GM12878 (cell line): Measurements from ENCODE around the gene WNT9A. TPM values are rescaled to one million over a fixed set of nuclear protein-coding genes. Genes with fewer than 3 reads are reported as not detected.

Experiments
- ATAC-seq: fragments of 200-7000 bp; cut with Tn5 transposase; 3 replicates; pipeline ENCODE4 v1.9.1; 2020; ENCODE audit warnings: mild to moderate bottlenecking, moderate library complexity
- BruUV-seq: library from RNA; stranded (reverse); fragments of 400-500 nt; replicated peaks from 2 replicates; lab custom pipeline; 2021; lab: Mats Ljungman, UMichigan
- CTCF ChIA-PET: fragments of 300-600 bp; sonication (Branson Sonifier 250); formaldehyde crosslinking; extraction: SDS; loops from one replicate; lab custom pipeline; 2021; ENCODE audit warnings: inconsistent platforms; lab: Yijun Ruan, JAX
- POLR2A ChIA-PET: fragments of 350-600 bp; formaldehyde crosslinking; extraction: SDS; loops from one replicate; lab custom pipeline; 2021; ENCODE audit warnings: inconsistent platforms; lab: Charles Lee
- RAD21 ChIA-PET: fragments of 300-600 bp; sonication (Branson Sonifier 250); formaldehyde crosslinking; loops from one replicate; lab custom pipeline; 2023; ENCODE audit warnings: antibody characterized with exemption; ENCODE audit not compliant: unreplicated experiment; lab: Charles Lee
- SMC1A ChIA-PET: fragments of 300-600 bp; sonication (Branson Sonifier 250); formaldehyde crosslinking; loops from one replicate; lab custom pipeline; 2023; ENCODE audit not compliant: unreplicated experiment, uncharacterized antibody; lab: Charles Lee
- DNase-seq: peaks from one replicate; pipeline ENCODE4 v3.0.0-alpha.2; 2011; ENCODE audit warnings: low read depth, low spot score
- FAIRE-seq: peaks from 3 replicates; lab custom pipeline; 2011; peaks lifted over from hg19 to GRCh38; lab: Jason Lieb, UNC
- H2AFZ ChIP-seq: 2 replicates; pipeline ENCODE4 v1.6.0; 2011; ENCODE audit warnings: low read depth, low read length, control low read depth; ENCODE audit not compliant: control insufficient read depth
- H3K27ac ChIP-seq: 2 replicates; pipeline ENCODE4 v1.5.1; 2011; ENCODE audit warnings: control low read depth; ENCODE audit not compliant: control insufficient read depth, insufficient read depth
- H3K27me3 ChIP-seq, 2 experiments: replicated peaks in 1 of 2; 2 replicates each; pipeline versions ENCODE4 v1.6.0 to v1.6.1; 2011; ENCODE audit warnings: low read length in 1 of 2; ENCODE audit not compliant: control insufficient read depth in 2 of 2, insufficient read depth in 2 of 2
- H3K36me3 ChIP-seq, 2 experiments: 2 replicates each; pipeline ENCODE4 v1.5.1; 2011; ENCODE audit warnings: low read length in 1 of 2; ENCODE audit not compliant: control insufficient read depth in 2 of 2, insufficient read depth in 2 of 2
- H3K4me1 ChIP-seq: 2 replicates; pipeline ENCODE4 v1.6.1; 2011; ENCODE audit warnings: mild to moderate bottlenecking, low read length, moderate library complexity, mixed read lengths; ENCODE audit not compliant: control insufficient read depth, insufficient read depth
- H3K4me2 ChIP-seq: 2 replicates; pipeline ENCODE4 v1.6.0; 2011; ENCODE audit warnings: control low read depth; ENCODE audit not compliant: control insufficient read depth, insufficient read depth
- H3K4me3 ChIP-seq: fragments of 200-600 bp; sonication (generic); 2 replicates; pipeline ENCODE4 v1.5.1; 2016
- H3K79me2 ChIP-seq: 2 replicates; pipeline ENCODE4 v1.6.0; 2011; ENCODE audit warnings: low read length; ENCODE audit not compliant: control insufficient read depth, insufficient read depth
- H3K9ac ChIP-seq: 2 replicates; pipeline ENCODE4 v1.8.0; 2011; ENCODE audit warnings: low read length, control low read depth, mixed read lengths; ENCODE audit not compliant: control insufficient read depth, insufficient read depth
- H3K9me3 ChIP-seq: replicated peaks from 3 replicates; pipeline ENCODE4 v1.5.1; 2011; ENCODE audit warnings: mild to moderate bottlenecking, low read length; ENCODE audit not compliant: control insufficient read depth, insufficient read depth
- H4K20me1 ChIP-seq: 2 replicates; pipeline ENCODE4 v1.6.0; 2011; ENCODE audit not compliant: control insufficient read depth, insufficient read depth
- ESRRA ChIP-seq: IDR thresholded peaks from 2 replicates; pipeline ENCODE4 v1.6.1; 2012; ENCODE audit warnings: mild to moderate bottlenecking, low read length, improper control_type of control experiment
- MXI1 ChIP-seq: fragments of 150-350 bp; IDR thresholded peaks from 2 replicates; pipeline ENCODE4 v1.6.1; 2011; ENCODE audit warnings: low read depth, mild to moderate bottlenecking, inconsistent platforms, low read length, improper control_type of control experiment
- MYB ChIP-seq: fragments of 150-350 bp; IDR thresholded peaks from 2 replicates; pipeline ENCODE4 v1.6.1; 2014; ENCODE audit warnings: mild to moderate bottlenecking, low read depth, low read length, borderline replicate concordance
- SREBF2 ChIP-seq: IDR thresholded peaks from 2 replicates; pipeline ENCODE4 v1.6.1; 2012; ENCODE audit warnings: mild to moderate bottlenecking, low read length
- WRNIP1 ChIP-seq: IDR thresholded peaks from 2 replicates; pipeline ENCODE4 v1.6.1; 2011; ENCODE audit warnings: low read depth, low read length, improper control_type of control experiment, borderline replicate concordance
- ZZZ3 ChIP-seq: IDR thresholded peaks from 2 replicates; pipeline ENCODE4 v1.6.1; 2011; ENCODE audit warnings: low read depth; ENCODE audit not compliant: control insufficient read depth, insufficient read length
- WGBS: methylation state at CpG from one replicate; pipeline ENCODE4 v1.1.6; 2016; ENCODE audit warnings: low lambda C conversion rate; ENCODE audit not compliant: insufficient replicate concordance, insufficient coverage; ENCODE audit errors: missing lambda C conversion rate; 5-methylcytosine and 5-hydroxymethylcytosine counted together
- in situ Hi-C: fragments of 300-500 bp; cut with MboI; formaldehyde crosslinking; loops from 9 replicates; pipeline ENCODE4 v1.14.3; 2018; ENCODE audit warnings: mixed read lengths
- intact Hi-C: fragments of 100-400 bp; cut with micrococcal nuclease; formaldehyde crosslinking; loops from one replicate; pipeline ENCODE4 v1.14.2; 2022; ENCODE audit not compliant: unreplicated experiment
- polyA plus RNA-seq, 11 experiments: library from polyadenylated mRNA; depleted of rRNA in 4 of 11; unstranded in 6 of 11; stranded (reverse) in 5 of 11; fragments of >200 nt; fragmentation: Nextera tagmentation in 4 of 11; fragmentation: Illumina TruSeq in 1 of 11; extraction: Ambion mirVana in 4 of 11; extraction: Trizol in 1 of 11; gene quantifications; 1 replicate in 1 of 11; 2 replicates in 10 of 11; pipeline versions ENCODE4 v1.2.1 to v1.2.3, GENCODE V29; 2011 to 2016; ENCODE audit warnings: inconsistent platforms in 2 of 11, missing spikeins in 2 of 11, low read depth in 1 of 11
- total RNA-seq, 4 experiments: library from RNA; depleted of rRNA in 3 of 4; stranded (reverse); fragments of >200 nt in 3 of 4; fragmentation: Illumina TruSeq in 1 of 4; extraction: Trizol in 1 of 4; gene quantifications; 2 replicates each; pipeline versions ENCODE4 v1.2.1 to v1.2.3, GENCODE V29; 2013 to 2021
- TF ChIP-seq, protein P1 (sequence below): fragments of 450-650 bp; IDR thresholded peaks from 2 replicates; pipeline ENCODE4 v1.6.1; 2017; ENCODE audit warnings: mild to moderate bottlenecking, moderate library complexity
- TF ChIP-seq, protein P2 (sequence below): IDR thresholded peaks from 2 replicates; pipeline ENCODE4 v1.6.1; 2012; ENCODE audit warnings: low read length, inconsistent platforms

WNT9A gene
- total and polyA plus RNA-seq, 10 of the 15 experiments (the other 5 are each of a cell fraction or from before 2014, with no cell fraction given), result not detected

DNA sequence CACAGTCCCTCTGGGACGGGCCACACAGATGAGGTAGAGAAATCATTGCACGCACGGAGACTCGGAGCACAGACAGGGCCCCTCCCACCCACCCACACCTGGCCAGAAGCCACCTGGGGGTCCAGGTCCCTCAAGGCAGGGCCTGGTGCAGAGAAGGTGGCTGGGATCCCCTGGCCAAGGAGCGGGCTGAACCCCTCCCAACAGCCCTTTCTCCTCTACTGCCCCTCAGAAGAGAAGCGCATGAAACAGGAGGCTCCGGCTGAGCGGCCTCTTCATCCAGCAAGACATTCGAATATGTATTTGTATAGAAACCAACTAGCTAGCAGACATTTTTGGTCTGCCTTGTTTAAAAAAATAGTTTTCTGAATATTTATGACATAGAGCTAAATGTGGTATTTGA, 29.0 kb downstream of the WNT9A start:
- Histone ChIP-seq H3K9me3 (no peaks in the 10 kb centered on the region), H3K27ac (no peak overlapping the region), H3K4me2 (no peak overlapping the region), H3K9ac (no peak overlapping the region), H3K79me2 (no peaks in the 10 kb centered on the region), H3K27me3 (no peaks in the 10 kb centered on the region), H3K36me3 (no peaks in the 10 kb centered on the region), H3K4me1 (no peaks in the 10 kb centered on the region), H2AFZ (no peak overlapping the region), H3K4me3 (no peak overlapping the region), H4K20me1 (no peaks in the 10 kb centered on the region)
- no TSS peak for BruUV-seq
- CTCF ChIA-PET, result no interaction called here
- POLR2A ChIA-PET, result no interaction called here
- FAIRE-seq (no peak), DNase-seq (no peak), ATAC-seq (no peak)
- RAD21 ChIA-PET, result no interaction called here
- intact Hi-C loops, result no loop called here
- WGBS, result 61% methylated on average over 9 of the region's 9 CpGs
- in situ Hi-C loops, result no loop called here
- TF ChIP-seq WRNIP1, result no peak
- no peak for TF ChIP-seq ZZZ3
- no peak for TF ChIP-seq ESRRA
- no peak for TF ChIP-seq SREBF2
- TF ChIP-seq MYB, result no peak
- TF ChIP-seq, protein P1, sequence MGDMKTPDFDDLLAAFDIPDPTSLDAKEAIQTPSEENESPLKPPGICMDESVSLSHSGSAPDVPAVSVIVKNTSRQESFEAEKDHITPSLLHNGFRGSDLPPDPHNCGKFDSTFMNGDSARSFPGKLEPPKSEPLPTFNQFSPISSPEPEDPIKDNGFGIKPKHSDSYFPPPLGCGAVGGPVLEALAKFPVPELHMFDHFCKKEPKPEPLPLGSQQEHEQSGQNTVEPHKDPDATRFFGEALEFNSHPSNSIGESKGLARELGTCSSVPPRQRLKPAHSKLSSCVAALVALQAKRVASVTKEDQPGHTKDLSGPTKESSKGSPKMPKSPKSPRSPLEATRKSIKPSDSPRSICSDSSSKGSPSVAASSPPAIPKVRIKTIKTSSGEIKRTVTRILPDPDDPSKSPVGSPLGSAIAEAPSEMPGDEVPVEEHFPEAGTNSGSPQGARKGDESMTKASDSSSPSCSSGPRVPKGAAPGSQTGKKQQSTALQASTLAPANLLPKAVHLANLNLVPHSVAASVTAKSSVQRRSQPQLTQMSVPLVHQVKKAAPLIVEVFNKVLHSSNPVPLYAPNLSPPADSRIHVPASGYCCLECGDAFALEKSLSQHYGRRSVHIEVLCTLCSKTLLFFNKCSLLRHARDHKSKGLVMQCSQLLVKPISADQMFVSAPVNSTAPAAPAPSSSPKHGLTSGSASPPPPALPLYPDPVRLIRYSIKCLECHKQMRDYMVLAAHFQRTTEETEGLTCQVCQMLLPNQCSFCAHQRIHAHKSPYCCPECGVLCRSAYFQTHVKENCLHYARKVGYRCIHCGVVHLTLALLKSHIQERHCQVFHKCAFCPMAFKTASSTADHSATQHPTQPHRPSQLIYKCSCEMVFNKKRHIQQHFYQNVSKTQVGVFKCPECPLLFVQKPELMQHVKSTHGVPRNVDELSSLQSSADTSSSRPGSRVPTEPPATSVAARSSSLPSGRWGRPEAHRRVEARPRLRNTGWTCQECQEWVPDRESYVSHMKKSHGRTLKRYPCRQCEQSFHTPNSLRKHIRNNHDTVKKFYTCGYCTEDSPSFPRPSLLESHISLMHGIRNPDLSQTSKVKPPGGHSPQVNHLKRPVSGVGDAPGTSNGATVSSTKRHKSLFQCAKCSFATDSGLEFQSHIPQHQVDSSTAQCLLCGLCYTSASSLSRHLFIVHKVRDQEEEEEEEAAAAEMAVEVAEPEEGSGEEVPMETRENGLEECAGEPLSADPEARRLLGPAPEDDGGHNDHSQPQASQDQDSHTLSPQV, result no peak
- TF ChIP-seq MXI1, result no peak
- TF ChIP-seq, protein P2, sequence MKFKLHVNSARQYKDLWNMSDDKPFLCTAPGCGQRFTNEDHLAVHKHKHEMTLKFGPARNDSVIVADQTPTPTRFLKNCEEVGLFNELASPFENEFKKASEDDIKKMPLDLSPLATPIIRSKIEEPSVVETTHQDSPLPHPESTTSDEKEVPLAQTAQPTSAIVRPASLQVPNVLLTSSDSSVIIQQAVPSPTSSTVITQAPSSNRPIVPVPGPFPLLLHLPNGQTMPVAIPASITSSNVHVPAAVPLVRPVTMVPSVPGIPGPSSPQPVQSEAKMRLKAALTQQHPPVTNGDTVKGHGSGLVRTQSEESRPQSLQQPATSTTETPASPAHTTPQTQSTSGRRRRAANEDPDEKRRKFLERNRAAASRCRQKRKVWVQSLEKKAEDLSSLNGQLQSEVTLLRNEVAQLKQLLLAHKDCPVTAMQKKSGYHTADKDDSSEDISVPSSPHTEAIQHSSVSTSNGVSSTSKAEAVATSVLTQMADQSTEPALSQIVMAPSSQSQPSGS, result no peak
- SMC1A ChIA-PET, result interaction anchor here (0.6 kb wide), 1 partner anchor 43 kb away, joined by 6 read pairs; no protein-coding TSS in a partner anchor
